K562 (cell line): ENCODE results near the gene AP3B2. TPM values are rescaled to one million over a fixed set of nuclear protein-coding genes. Genes with fewer than 3 reads are reported as not detected.

ENCODE experiments used
- ATF6 ChIP-seq: sonication (generic); formaldehyde crosslinking; IDR thresholded peaks from 2 replicates; pipeline ENCODE4 v1.4.0; 2020; ENCODE audit warnings: mild to moderate bottlenecking, missing genetic modification reagents
- CEBPG ChIP-seq, 3 experiments: fragments of 200-800 bp in 1 of 3; sonication (Bioruptor generic) in 1 of 3; sonication (generic) in 1 of 3; formaldehyde crosslinking in 1 of 3; IDR thresholded peaks in 2 of 3; conservative IDR thresholded peaks in 1 of 3; 2 replicates each; pipeline versions ENCODE4 v1.6.1 to v1.8.0; 2016 to 2022; ENCODE audit warnings: missing compliant biosample characterization in 2 of 3, missing genetic modification characterization in 2 of 3, mild to moderate bottlenecking in 1 of 3, missing genetic modification reagents in 1 of 3
- CXXC5 ChIP-seq: fragments of 250-450 bp; sonication (Bioruptor Pico); IDR thresholded peaks from 2 replicates; pipeline ENCODE4 v1.8.0; 2022; ENCODE audit warnings: inconsistent platforms, mild to moderate bottlenecking, moderate library complexity
- DMBX1 ChIP-seq: fragments of 250-450 bp; sonication (Bioruptor Pico); IDR thresholded peaks from 2 replicates; pipeline ENCODE4 v1.8.0; 2022; ENCODE audit warnings: inconsistent platforms, mild to moderate bottlenecking, moderate library complexity, borderline replicate concordance
- ETS1 ChIP-seq: conservative IDR thresholded peaks from 2 replicates; pipeline ENCODE4 v1.6.1; 2011; ENCODE audit warnings: low read depth, mild to moderate bottlenecking, low read length; ENCODE audit not compliant: control insufficient read depth
- MIER1 ChIP-seq: fragments of 450-650 bp; IDR thresholded peaks from 2 replicates; pipeline ENCODE4 v1.6.1; 2016; ENCODE audit warnings: antibody characterized with exemption, mild to moderate bottlenecking, low read depth
- POLR2A ChIP-seq: fragments of 450-650 bp; conservative IDR thresholded peaks from 2 replicates; pipeline ENCODE4 v1.6.1; 2016
- POU5F1 ChIP-seq: fragments of 150-350 bp; IDR thresholded peaks from 2 replicates; pipeline ENCODE4 v1.6.1; 2014; ENCODE audit warnings: borderline replicate concordance, low read length, low read depth, mild to moderate bottlenecking; ENCODE audit not compliant: partially characterized antibody
- RBM34 ChIP-seq: fragments of 200-400 bp; formaldehyde crosslinking; IDR thresholded peaks from 2 replicates; pipeline ENCODE4 v1.6.1; 2018; ENCODE audit warnings: low read length, borderline replicate concordance; ENCODE audit not compliant: insufficient read depth
- SAFB ChIP-seq: fragments of 200-400 bp; formaldehyde crosslinking; IDR thresholded peaks from 2 replicates; pipeline ENCODE4 v1.6.1; 2017; ENCODE audit warnings: low read depth, low read length, borderline replicate concordance
- SIN3A ChIP-seq, 2 experiments: fragments of 150-350 bp in 1 of 2; IDR thresholded peaks; 2 replicates each; pipeline ENCODE4 v1.6.1; 2011 to 2016; ENCODE audit warnings: borderline replicate concordance in 2 of 2, low read depth in 2 of 2, low read length in 2 of 2, mild to moderate bottlenecking in 2 of 2, moderate library complexity in 2 of 2; ENCODE audit not compliant: control insufficient read depth in 1 of 2
- ZFP91 ChIP-seq: sonication (generic); formaldehyde crosslinking; IDR thresholded peaks from 2 replicates; pipeline ENCODE4 v1.8.0; 2022; ENCODE audit warnings: mild to moderate bottlenecking, missing genetic modification reagents
- polyA plus RNA-seq, 8 experiments: library from polyadenylated mRNA; depleted of rRNA in 4 of 8; stranded (reverse) in 5 of 8; unstranded in 3 of 8; fragments of >200 nt; fragmentation: Nextera tagmentation in 2 of 8; fragmentation: Illumina TruSeq in 1 of 8; extraction: Ambion mirVana in 2 of 8; extraction: Trizol in 1 of 8; gene quantifications; 2 replicates each; pipeline versions ENCODE4 v1.2.1 to v1.2.3, GENCODE V29; 2011 to 2014; ENCODE audit warnings: inconsistent platforms in 1 of 8, missing spikeins in 1 of 8
- total RNA-seq, 7 experiments: library from RNA; depleted of rRNA in 6 of 7; stranded (reverse); fragments of >200 nt in 6 of 7; fragmentation: Illumina TruSeq in 2 of 7; extraction: Trizol in 2 of 7; gene quantifications; 2 replicates each; pipeline versions ENCODE4 v1.2.1 to v1.2.3, GENCODE V29; 2011 to 2021; ENCODE audit warnings: low replicate concordance in 1 of 7
- TF ChIP-seq, protein P1 (sequence below): sonication (generic); formaldehyde crosslinking; IDR thresholded peaks from 2 replicates; pipeline ENCODE4 v1.8.0; 2023; ENCODE audit warnings: mild to moderate bottlenecking, missing genetic modification reagents
- TF ChIP-seq, protein P2 (sequence below), 2 experiments: fragments of 250-450 bp in 1 of 2; fragments of 450-650 bp in 1 of 2; sonication (Bioruptor Pico) in 1 of 2; IDR thresholded peaks; 2 replicates each; pipeline versions ENCODE4 v1.6.1 to v1.8.0; 2016 to 2021; ENCODE audit warnings: mild to moderate bottlenecking in 2 of 2, moderate library complexity in 2 of 2, missing compliant biosample characterization in 1 of 2, missing genetic modification characterization in 1 of 2

Gene AP3B2
- total and polyA plus RNA-seq, 9 of the 15 experiments (the other 6 are each of a cell fraction or from before 2014, with no cell fraction given), result 0.03 to 0.15 (median 0.10) TPM; not detected in 2

- TF ChIP-seq ETS1 (peak; percentile 76; the same call in 1 of the 2 replicates), POLR2A (no peak), SAFB (no peak), ATF6 (CRISPR knock-in tag) (no peak), POU5F1 (no peak), MIER1 (peak; percentile 89), SIN3A (IDR thresholded peaks at IDR 0.05; ENCODE audit: borderline replicate concordance in 2 of 2, control insufficient read depth in 1 of 2, low read depth in 2 of 2, low read length in 2 of 2) (peak; percentile 84 to 93; a peak in 2 of 4 replicates), CXXC5 (CRISPR knock-in tag) (peak; percentile 76), DMBX1 (CRISPR knock-in tag) (peak; percentile 55; the same call in 1 of the 2 replicates), RBM34 (0 out of 2 replicates have a peak, but pooled peaks have one; percentile 65), ZFP91 (CRISPR knock-in tag) (peak; percentile 81; the same call in 1 of the 2 replicates), CEBPG (CRISPR knock-in tag; IDR thresholded peaks at IDR 0.05) (no peak; the same call in 1 of the 2 replicates), CEBPG (tag; conservative IDR thresholded peaks at IDR 0.05 in 1 of 2, IDR thresholded peaks at IDR 0.05 in 1 of 2) (peak in 1 of 2 experiments; percentile 79; a peak in 2 of 4 replicates)
- TF ChIP-seq, protein P1, sequence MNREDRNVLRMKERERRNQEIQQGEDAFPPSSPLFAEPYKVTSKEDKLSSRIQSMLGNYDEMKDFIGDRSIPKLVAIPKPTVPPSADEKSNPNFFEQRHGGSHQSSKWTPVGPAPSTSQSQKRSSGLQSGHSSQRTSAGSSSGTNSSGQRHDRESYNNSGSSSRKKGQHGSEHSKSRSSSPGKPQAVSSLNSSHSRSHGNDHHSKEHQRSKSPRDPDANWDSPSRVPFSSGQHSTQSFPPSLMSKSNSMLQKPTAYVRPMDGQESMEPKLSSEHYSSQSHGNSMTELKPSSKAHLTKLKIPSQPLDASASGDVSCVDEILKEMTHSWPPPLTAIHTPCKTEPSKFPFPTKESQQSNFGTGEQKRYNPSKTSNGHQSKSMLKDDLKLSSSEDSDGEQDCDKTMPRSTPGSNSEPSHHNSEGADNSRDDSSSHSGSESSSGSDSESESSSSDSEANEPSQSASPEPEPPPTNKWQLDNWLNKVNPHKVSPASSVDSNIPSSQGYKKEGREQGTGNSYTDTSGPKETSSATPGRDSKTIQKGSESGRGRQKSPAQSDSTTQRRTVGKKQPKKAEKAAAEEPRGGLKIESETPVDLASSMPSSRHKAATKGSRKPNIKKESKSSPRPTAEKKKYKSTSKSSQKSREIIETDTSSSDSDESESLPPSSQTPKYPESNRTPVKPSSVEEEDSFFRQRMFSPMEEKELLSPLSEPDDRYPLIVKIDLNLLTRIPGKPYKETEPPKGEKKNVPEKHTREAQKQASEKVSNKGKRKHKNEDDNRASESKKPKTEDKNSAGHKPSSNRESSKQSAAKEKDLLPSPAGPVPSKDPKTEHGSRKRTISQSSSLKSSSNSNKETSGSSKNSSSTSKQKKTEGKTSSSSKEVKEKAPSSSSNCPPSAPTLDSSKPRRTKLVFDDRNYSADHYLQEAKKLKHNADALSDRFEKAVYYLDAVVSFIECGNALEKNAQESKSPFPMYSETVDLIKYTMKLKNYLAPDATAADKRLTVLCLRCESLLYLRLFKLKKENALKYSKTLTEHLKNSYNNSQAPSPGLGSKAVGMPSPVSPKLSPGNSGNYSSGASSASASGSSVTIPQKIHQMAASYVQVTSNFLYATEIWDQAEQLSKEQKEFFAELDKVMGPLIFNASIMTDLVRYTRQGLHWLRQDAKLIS, result peak; percentile 82; the same call in 1 of the 2 replicates
- TF ChIP-seq, protein P2, sequence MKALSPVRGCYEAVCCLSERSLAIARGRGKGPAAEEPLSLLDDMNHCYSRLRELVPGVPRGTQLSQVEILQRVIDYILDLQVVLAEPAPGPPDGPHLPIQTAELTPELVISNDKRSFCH (CRISPR knock-in tag; IDR thresholded peaks at IDR 0.05), result no peak
- TF ChIP-seq, protein P2 (tag; IDR thresholded peaks at IDR 0.05), result peak; percentile 60; the same call in 1 of the 2 replicates
These were observed at the start of gene AP3B2 (continued) for GRCh38 chr15:82709421-82710207.
